GM12878 (cell line): ENCODE measurements around the gene ACSL4. TPM values are rescaled to one million over a fixed set of nuclear protein-coding genes. Genes with fewer than 3 reads are reported as not detected.

Source experiments
- ATAC-seq: fragments of 200-7000 bp; cut with Tn5 transposase; 3 replicates; pipeline ENCODE4 v1.9.1; 2020; ENCODE audit warnings: mild to moderate bottlenecking, moderate library complexity
- BruUV-seq: library from RNA; stranded (reverse); fragments of 400-500 nt; replicated peaks from 2 replicates; lab custom pipeline; 2021; lab: Mats Ljungman, UMichigan
- CTCF ChIA-PET: fragments of 300-600 bp; sonication (Branson Sonifier 250); formaldehyde crosslinking; extraction: SDS; loops from one replicate; lab custom pipeline; 2021; ENCODE audit warnings: inconsistent platforms; lab: Yijun Ruan, JAX
- POLR2A ChIA-PET: fragments of 350-600 bp; formaldehyde crosslinking; extraction: SDS; loops from one replicate; lab custom pipeline; 2021; ENCODE audit warnings: inconsistent platforms; lab: Charles Lee
- RAD21 ChIA-PET: fragments of 300-600 bp; sonication (Branson Sonifier 250); formaldehyde crosslinking; loops from one replicate; lab custom pipeline; 2023; ENCODE audit warnings: antibody characterized with exemption; ENCODE audit not compliant: unreplicated experiment; lab: Charles Lee
- SMC1A ChIA-PET: fragments of 300-600 bp; sonication (Branson Sonifier 250); formaldehyde crosslinking; loops from one replicate; lab custom pipeline; 2023; ENCODE audit not compliant: unreplicated experiment, uncharacterized antibody; lab: Charles Lee
- DNase-seq: peaks from one replicate; pipeline ENCODE4 v3.0.0-alpha.2; 2011; ENCODE audit warnings: low read depth, low spot score
- FAIRE-seq: peaks from 3 replicates; lab custom pipeline; 2011; peaks lifted over from hg19 to GRCh38; lab: Jason Lieb, UNC
- H2AFZ ChIP-seq: 2 replicates; pipeline ENCODE4 v1.6.0; 2011; ENCODE audit warnings: low read depth, low read length, control low read depth; ENCODE audit not compliant: control insufficient read depth
- H3K27ac ChIP-seq: 2 replicates; pipeline ENCODE4 v1.5.1; 2011; ENCODE audit warnings: control low read depth; ENCODE audit not compliant: control insufficient read depth, insufficient read depth
- H3K27me3 ChIP-seq, 2 experiments: replicated peaks in 1 of 2; 2 replicates each; pipeline versions ENCODE4 v1.6.0 to v1.6.1; 2011; ENCODE audit warnings: low read length in 1 of 2; ENCODE audit not compliant: control insufficient read depth in 2 of 2, insufficient read depth in 2 of 2
- H3K36me3 ChIP-seq, 2 experiments: 2 replicates each; pipeline ENCODE4 v1.5.1; 2011; ENCODE audit warnings: low read length in 1 of 2; ENCODE audit not compliant: control insufficient read depth in 2 of 2, insufficient read depth in 2 of 2
- H3K4me1 ChIP-seq: 2 replicates; pipeline ENCODE4 v1.6.1; 2011; ENCODE audit warnings: mild to moderate bottlenecking, low read length, moderate library complexity, mixed read lengths; ENCODE audit not compliant: control insufficient read depth, insufficient read depth
- H3K4me2 ChIP-seq: 2 replicates; pipeline ENCODE4 v1.6.0; 2011; ENCODE audit warnings: control low read depth; ENCODE audit not compliant: control insufficient read depth, insufficient read depth
- H3K4me3 ChIP-seq: fragments of 200-600 bp; sonication (generic); 2 replicates; pipeline ENCODE4 v1.5.1; 2016
- H3K79me2 ChIP-seq: 2 replicates; pipeline ENCODE4 v1.6.0; 2011; ENCODE audit warnings: low read length; ENCODE audit not compliant: control insufficient read depth, insufficient read depth
- H3K9ac ChIP-seq: 2 replicates; pipeline ENCODE4 v1.8.0; 2011; ENCODE audit warnings: low read length, control low read depth, mixed read lengths; ENCODE audit not compliant: control insufficient read depth, insufficient read depth
- H3K9me3 ChIP-seq: replicated peaks from 3 replicates; pipeline ENCODE4 v1.5.1; 2011; ENCODE audit warnings: mild to moderate bottlenecking, low read length; ENCODE audit not compliant: control insufficient read depth, insufficient read depth
- H4K20me1 ChIP-seq: 2 replicates; pipeline ENCODE4 v1.6.0; 2011; ENCODE audit not compliant: control insufficient read depth, insufficient read depth
- CHD4 ChIP-seq: fragments of 200-600 bp; sonication (generic); IDR thresholded peaks from 2 replicates; pipeline ENCODE4 v1.6.1; 2016; ENCODE audit warnings: mild to moderate bottlenecking
- CREB1 ChIP-seq: IDR thresholded peaks from 2 replicates; pipeline ENCODE4 v1.6.1; 2012; ENCODE audit warnings: low read depth, mild to moderate bottlenecking, inconsistent platforms
- HDGF ChIP-seq: fragments of 450-650 bp; IDR thresholded peaks from 2 replicates; pipeline ENCODE4 v1.6.1; 2016; ENCODE audit warnings: antibody characterized with exemption
- KLF5 ChIP-seq: fragments of 450-650 bp; IDR thresholded peaks from 2 replicates; pipeline ENCODE4 v1.6.1; 2014; ENCODE audit warnings: mild to moderate bottlenecking; ENCODE audit not compliant: partially characterized antibody
- NFYA ChIP-seq: IDR thresholded peaks from 2 replicates; pipeline ENCODE4 v1.6.1; 2011; ENCODE audit warnings: low read depth, mild to moderate bottlenecking, low read length, improper control_type of control experiment, borderline replicate concordance
- TARDBP ChIP-seq: IDR thresholded peaks from 2 replicates; pipeline ENCODE4 v1.6.1; 2016; ENCODE audit warnings: borderline replicate concordance
- WGBS: methylation state at CpG from one replicate; pipeline ENCODE4 v1.1.6; 2016; ENCODE audit warnings: low lambda C conversion rate; ENCODE audit not compliant: insufficient replicate concordance, insufficient coverage; ENCODE audit errors: missing lambda C conversion rate; 5-methylcytosine and 5-hydroxymethylcytosine counted together
- in situ Hi-C: fragments of 300-500 bp; cut with MboI; formaldehyde crosslinking; loops from 9 replicates; pipeline ENCODE4 v1.14.3; 2018; ENCODE audit warnings: mixed read lengths
- intact Hi-C: fragments of 100-400 bp; cut with micrococcal nuclease; formaldehyde crosslinking; loops from one replicate; pipeline ENCODE4 v1.14.2; 2022; ENCODE audit not compliant: unreplicated experiment
- polyA plus RNA-seq, 11 experiments: library from polyadenylated mRNA; depleted of rRNA in 4 of 11; unstranded in 6 of 11; stranded (reverse) in 5 of 11; fragments of >200 nt; fragmentation: Nextera tagmentation in 4 of 11; fragmentation: Illumina TruSeq in 1 of 11; extraction: Ambion mirVana in 4 of 11; extraction: Trizol in 1 of 11; gene quantifications; 1 replicate in 1 of 11; 2 replicates in 10 of 11; pipeline versions ENCODE4 v1.2.1 to v1.2.3, GENCODE V29; 2011 to 2016; ENCODE audit warnings: inconsistent platforms in 2 of 11, missing spikeins in 2 of 11, low read depth in 1 of 11
- total RNA-seq, 4 experiments: library from RNA; depleted of rRNA in 3 of 4; stranded (reverse); fragments of >200 nt in 3 of 4; fragmentation: Illumina TruSeq in 1 of 4; extraction: Trizol in 1 of 4; gene quantifications; 2 replicates each; pipeline versions ENCODE4 v1.2.1 to v1.2.3, GENCODE V29; 2013 to 2021
- TF ChIP-seq, protein P1 (sequence below): fragments of 450-650 bp; IDR thresholded peaks from 2 replicates; pipeline ENCODE4 v1.6.1; 2016; ENCODE audit warnings: mild to moderate bottlenecking, moderate library complexity, borderline replicate concordance
- TF ChIP-seq, protein P2 (sequence below): fragments of 450-650 bp; IDR thresholded peaks from 2 replicates; pipeline ENCODE4 v1.6.1; 2017; ENCODE audit warnings: antibody characterized with exemption, mild to moderate bottlenecking, moderate library complexity
- TF ChIP-seq, protein P3 (sequence below): fragments of 450-650 bp; IDR thresholded peaks from 2 replicates; pipeline ENCODE4 v1.6.1; 2017; ENCODE audit warnings: mild to moderate bottlenecking, moderate library complexity
- TF ChIP-seq, protein P4 (sequence below): IDR thresholded peaks from 2 replicates; pipeline ENCODE4 v1.6.1; 2012; ENCODE audit warnings: low read depth, low read length, improper control_type of control experiment

The ACSL4 gene
- total and polyA plus RNA-seq, 10 of the 15 experiments (the other 5 are each of a cell fraction or from before 2014, with no cell fraction given) = 20.7 to 66.6 (median 45.4) TPM

GRCh38 chrX:109643687-109644086 is 89.4 kb downstream of the ACSL4 start (continued):
- TF ChIP-seq, protein P1, sequence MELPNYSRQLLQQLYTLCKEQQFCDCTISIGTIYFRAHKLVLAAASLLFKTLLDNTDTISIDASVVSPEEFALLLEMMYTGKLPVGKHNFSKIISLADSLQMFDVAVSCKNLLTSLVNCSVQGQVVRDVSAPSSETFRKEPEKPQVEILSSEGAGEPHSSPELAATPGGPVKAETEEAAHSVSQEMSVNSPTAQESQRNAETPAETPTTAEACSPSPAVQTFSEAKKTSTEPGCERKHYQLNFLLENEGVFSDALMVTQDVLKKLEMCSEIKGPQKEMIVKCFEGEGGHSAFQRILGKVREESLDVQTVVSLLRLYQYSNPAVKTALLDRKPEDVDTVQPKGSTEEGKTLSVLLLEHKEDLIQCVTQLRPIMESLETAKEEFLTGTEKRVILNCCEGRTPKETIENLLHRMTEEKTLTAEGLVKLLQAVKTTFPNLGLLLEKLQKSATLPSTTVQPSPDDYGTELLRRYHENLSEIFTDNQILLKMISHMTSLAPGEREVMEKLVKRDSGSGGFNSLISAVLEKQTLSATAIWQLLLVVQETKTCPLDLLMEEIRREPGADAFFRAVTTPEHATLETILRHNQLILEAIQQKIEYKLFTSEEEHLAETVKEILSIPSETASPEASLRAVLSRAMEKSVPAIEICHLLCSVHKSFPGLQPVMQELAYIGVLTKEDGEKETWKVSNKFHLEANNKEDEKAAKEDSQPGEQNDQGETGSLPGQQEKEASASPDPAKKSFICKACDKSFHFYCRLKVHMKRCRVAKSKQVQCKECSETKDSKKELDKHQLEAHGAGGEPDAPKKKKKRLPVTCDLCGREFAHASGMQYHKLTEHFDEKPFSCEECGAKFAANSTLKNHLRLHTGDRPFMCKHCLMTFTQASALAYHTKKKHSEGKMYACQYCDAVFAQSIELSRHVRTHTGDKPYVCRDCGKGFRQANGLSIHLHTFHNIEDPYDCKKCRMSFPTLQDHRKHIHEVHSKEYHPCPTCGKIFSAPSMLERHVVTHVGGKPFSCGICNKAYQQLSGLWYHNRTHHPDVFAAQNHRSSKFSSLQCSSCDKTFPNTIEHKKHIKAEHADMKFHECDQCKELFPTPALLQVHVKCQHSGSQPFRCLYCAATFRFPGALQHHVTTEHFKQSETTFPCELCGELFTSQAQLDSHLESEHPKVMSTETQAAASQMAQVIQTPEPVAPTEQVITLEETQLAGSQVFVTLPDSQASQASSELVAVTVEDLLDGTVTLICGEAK = no peak
- TF ChIP-seq TARDBP = no peak

GRCh38 chrX:109638158-109638557 is 94.9 kb downstream of the ACSL4 start:
- CTCF ChIA-PET = interaction anchor here (0.6 to 1.4 kb wide), 3 partner anchors 153 to 253 kb away, joined by 3 to 4 read pairs (median 3); no protein-coding TSS in a partner anchor
- FAIRE-seq (no peak), ATAC-seq (no peak), DNase-seq (no peak)
- WGBS = 46% methylated on average over 1 of the region's 1 CpG
- no peak overlapping the region for H3K4me3 ChIP-seq
- H3K79me2 ChIP-seq = no peaks in the 10 kb centered on the region
- intact Hi-C loops (loop anchor here (10.0 kb wide), 1 partner anchor 943 kb away; no protein-coding TSS in a partner anchor), in situ Hi-C loops (no loop called here)
- SMC1A ChIA-PET = interaction anchor here (1.0 to 1.8 kb wide), 4 partner anchors 27 to 253 kb away, joined by 3 to 6 read pairs (median 4); no protein-coding TSS in a partner anchor
- BruUV-seq = no TSS peak
- H3K27me3 ChIP-seq = no peaks in the 10 kb centered on the region
- H3K9me3 ChIP-seq = no peaks in the 10 kb centered on the region
- no peak overlapping the region for H3K9ac ChIP-seq
- H3K27ac ChIP-seq = no peak overlapping the region
- no peaks in the 10 kb centered on the region for H3K4me1 ChIP-seq
- no peaks in the 10 kb centered on the region; a peak in 1 of 4 replicates for H3K36me3 ChIP-seq
- no peak overlapping the region for H2AFZ ChIP-seq
- no peaks in the 10 kb centered on the region; the same call in 1 of the 2 replicates for H4K20me1 ChIP-seq
- POLR2A ChIA-PET = no interaction called here
- H3K4me2 ChIP-seq = no peak overlapping the region
- RAD21 ChIA-PET = no interaction called here
- TF ChIP-seq, protein P2, sequence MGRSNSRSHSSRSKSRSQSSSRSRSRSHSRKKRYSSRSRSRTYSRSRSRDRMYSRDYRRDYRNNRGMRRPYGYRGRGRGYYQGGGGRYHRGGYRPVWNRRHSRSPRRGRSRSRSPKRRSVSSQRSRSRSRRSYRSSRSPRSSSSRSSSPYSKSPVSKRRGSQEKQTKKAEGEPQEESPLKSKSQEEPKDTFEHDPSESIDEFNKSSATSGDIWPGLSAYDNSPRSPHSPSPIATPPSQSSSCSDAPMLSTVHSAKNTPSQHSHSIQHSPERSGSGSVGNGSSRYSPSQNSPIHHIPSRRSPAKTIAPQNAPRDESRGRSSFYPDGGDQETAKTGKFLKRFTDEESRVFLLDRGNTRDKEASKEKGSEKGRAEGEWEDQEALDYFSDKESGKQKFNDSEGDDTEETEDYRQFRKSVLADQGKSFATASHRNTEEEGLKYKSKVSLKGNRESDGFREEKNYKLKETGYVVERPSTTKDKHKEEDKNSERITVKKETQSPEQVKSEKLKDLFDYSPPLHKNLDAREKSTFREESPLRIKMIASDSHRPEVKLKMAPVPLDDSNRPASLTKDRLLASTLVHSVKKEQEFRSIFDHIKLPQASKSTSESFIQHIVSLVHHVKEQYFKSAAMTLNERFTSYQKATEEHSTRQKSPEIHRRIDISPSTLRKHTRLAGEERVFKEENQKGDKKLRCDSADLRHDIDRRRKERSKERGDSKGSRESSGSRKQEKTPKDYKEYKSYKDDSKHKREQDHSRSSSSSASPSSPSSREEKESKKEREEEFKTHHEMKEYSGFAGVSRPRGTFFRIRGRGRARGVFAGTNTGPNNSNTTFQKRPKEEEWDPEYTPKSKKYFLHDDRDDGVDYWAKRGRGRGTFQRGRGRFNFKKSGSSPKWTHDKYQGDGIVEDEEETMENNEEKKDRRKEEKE = no peak
- TF ChIP-seq KLF5 (no peak), NFYA (no peak), CHD4 (no peak), HDGF (no peak), CREB1 (no peak)
- TF ChIP-seq, protein P3, sequence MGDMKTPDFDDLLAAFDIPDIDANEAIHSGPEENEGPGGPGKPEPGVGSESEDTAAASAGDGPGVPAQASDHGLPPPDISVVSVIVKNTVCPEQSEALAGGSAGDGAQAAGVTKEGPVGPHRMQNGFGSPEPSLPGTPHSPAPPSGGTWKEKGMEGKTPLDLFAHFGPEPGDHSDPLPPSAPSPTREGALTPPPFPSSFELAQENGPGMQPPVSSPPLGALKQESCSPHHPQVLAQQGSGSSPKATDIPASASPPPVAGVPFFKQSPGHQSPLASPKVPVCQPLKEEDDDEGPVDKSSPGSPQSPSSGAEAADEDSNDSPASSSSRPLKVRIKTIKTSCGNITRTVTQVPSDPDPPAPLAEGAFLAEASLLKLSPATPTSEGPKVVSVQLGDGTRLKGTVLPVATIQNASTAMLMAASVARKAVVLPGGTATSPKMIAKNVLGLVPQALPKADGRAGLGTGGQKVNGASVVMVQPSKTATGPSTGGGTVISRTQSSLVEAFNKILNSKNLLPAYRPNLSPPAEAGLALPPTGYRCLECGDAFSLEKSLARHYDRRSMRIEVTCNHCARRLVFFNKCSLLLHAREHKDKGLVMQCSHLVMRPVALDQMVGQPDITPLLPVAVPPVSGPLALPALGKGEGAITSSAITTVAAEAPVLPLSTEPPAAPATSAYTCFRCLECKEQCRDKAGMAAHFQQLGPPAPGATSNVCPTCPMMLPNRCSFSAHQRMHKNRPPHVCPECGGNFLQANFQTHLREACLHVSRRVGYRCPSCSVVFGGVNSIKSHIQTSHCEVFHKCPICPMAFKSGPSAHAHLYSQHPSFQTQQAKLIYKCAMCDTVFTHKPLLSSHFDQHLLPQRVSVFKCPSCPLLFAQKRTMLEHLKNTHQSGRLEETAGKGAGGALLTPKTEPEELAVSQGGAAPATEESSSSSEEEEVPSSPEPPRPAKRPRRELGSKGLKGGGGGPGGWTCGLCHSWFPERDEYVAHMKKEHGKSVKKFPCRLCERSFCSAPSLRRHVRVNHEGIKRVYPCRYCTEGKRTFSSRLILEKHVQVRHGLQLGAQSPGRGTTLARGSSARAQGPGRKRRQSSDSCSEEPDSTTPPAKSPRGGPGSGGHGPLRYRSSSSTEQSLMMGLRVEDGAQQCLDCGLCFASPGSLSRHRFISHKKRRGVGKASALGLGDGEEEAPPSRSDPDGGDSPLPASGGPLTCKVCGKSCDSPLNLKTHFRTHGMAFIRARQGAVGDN = no peak
- TF ChIP-seq, protein P4, sequence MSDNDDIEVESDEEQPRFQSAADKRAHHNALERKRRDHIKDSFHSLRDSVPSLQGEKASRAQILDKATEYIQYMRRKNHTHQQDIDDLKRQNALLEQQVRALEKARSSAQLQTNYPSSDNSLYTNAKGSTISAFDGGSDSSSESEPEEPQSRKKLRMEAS = no peak
